OCI-M1 (cell line): Measurements from ENCODE around the gene PPP2R5B.

Experiments
- DNase-seq: peaks from one replicate; lab custom pipeline; 2025; lab: John Stamatoyannopoulos, UW

The PPP2R5B gene

GRCh38 chr11:64888729-64889511, 35.6 kb upstream of the PPP2R5B start:
- DNase-seq = peak; percentile 98

DNA sequence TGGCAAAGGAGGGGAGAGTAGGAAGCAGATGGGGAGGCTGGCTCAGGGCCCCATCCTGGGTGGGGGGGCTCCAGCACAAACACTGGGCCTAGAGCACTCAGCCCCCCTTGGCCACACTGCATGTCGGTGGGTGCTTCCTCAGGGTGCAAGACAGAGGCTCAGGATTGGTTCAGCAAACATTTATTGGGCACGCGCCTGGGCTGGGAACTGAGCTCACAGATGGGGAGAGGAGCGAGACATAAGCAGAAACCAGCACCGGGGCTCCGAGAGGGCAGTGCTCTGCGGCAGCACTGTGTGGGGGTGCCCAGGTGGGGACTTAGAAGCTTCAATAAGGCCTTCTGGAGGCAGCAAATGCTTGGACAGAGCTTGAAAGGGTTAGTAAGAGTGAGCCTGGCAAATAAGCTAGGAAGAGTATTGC, 34.0 kb upstream of the PPP2R5B start:
- no peak for DNase-seq

DNA sequence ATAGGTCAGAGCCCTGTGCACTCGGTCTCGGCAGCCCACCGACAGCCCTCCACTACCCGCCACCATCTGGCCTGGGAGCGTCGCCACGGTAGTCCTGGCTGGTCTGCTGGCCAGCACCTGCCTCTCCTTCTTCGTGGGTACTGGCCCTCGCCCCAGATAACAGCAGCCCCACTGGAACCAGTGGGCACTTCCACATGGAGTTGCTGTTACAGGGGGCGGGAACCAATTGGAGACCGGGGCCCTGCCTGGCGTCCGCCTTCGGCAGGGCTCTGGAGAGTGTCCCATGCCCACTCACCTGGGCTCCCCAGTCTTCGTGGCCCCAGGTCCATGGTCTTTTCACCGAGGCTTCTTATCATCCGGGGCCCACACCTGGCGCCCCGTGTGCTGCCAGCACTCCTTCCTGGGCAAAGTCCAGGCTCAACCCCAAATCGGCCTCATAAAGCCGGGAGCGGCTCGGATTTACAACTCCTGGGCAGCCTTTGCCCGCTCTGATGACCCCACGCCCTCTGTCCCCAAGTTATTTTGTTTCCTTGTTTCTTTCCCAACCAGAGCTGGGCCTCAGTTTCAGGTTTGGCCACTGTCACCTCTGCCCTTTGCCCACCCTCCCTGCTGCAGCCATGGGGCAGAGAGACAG, 33.2 kb upstream of the PPP2R5B start:
- no peak for DNase-seq

GRCh38 chr11:64891880-64892279, 32.6 kb upstream of the PPP2R5B start:
- no peak for DNase-seq

DNA sequence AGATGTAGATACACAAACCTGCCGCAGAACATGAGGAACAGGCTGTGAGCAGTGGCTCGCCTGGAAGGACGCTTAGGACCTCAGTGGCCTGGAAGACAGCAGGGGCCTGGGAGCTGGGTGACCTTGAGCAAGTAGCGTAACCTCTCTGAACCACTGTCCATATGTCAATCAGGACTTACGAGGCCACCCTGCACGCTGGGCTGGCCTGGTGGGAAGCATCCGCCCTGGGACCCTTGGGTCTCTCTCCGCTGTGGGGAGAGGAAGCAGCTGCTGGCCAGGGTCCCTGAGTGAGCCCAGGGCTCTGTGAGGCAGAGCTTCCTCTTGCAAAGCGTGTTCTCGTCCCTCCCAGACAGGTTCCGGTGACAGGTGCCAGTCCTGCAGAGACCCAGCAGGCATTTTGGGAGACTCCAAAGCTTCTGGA, 32.1 kb upstream of the PPP2R5B start:
- DNase-seq = no peak

GRCh38 chr11:64892838-64893193, 31.7 kb upstream of the PPP2R5B start:
- DNase-seq = no peak

GRCh38 chr11:64893194-64894069, 31.1 kb upstream of the PPP2R5B start:
- DNase-seq = no peak

DNA sequence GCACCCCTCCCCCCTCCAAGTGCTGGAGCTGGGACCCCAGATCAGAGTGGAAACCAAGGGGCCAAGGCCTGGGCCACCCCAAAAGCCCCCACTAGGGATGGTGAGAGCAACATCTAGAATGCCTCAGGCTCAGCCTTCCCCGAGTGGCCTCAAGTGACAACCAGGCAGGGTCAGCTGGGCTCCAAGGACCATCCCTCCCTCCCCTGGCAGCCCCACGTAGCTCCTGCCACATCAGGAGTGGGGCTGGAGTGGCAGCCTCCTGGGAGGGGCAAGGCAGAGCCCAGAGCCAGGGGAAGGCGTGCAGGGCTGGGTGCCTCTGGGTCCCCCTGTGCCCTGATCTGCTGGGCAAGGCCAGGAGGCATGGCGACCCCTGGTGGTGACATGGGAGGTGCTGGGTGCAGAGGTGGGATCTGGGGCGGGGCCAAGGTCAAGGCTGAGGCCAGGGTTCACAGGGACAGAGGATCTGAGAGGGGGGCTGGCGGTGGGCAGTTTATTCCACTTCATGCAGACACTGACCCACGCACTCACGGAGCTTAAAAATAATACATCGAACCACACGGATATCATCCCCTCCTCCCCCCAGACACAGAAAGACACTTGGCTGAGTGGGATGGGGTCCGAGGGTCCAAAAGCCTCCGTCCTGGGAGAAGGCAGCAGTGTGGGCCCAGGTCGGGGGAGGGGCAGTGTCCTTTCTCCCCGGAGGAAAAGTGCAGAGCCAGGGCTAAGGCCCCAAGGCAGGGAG, 30.2 kb upstream of the PPP2R5B start:
- DNase-seq = peak; percentile 90

- no peak for DNase-seq
These were observed 29.6 kb upstream of the PPP2R5B start for GRCh38 chr11:64894812-64895452.

- DNase-seq = no peak
These were observed 28.0 kb upstream of the PPP2R5B start for GRCh38 chr11:64896448-64897022.

DNA sequence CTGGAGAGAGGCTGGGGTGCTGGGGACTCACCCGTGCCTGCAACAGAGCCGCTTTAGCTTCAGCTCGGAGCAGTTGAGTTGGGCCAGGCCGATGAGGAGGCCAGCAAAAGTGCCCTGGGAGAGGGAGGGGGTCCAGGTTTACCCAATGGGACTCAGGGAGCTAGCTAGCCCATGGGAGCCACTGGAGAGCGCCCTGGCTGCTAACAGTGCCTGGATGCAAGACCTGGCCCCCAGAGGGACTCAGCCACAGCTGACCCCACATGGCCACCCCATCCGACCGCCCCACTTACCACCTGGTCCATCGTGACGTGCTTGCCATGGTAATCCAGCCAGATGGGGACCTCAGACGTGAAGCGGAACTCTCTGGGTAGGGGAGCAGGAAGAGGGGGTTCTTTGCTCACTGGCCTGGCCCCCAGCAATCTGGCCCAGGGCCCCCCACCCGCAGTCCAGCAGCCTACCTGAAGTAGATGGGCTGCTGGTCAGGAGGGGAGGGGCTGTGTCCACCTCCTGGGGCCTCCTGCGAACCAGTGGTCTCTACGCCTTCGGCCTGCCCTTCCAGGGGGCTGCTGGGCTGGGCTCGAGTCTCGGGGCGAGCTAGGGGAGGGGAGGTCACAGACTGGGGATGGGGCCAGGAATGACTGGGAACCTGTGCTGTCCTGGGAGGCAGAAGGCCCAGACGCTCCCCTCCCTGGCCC, 27.0 kb upstream of the PPP2R5B start:
- no peak for DNase-seq

DNA sequence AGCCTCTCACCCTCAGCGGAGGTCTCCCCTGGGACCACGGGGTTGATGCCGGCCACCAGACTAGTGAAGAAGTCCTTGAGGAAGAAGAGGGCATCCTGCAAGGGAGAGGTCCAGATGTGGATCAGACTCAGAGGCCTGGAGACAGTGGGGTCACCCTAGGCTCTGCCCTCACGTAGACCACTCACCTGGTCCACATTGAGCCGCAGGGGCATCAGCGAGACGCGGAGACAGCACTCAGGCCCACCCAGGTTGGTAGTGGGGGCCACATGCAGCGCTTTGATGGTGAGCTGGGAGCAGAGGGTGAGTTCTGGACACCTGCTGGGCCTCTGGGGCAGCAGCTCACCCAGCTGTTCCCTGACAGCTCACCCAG, 26.4 kb upstream of the PPP2R5B start:
- no peak for DNase-seq

GRCh38 chr11:64898541-64898940, 25.9 kb upstream of the PPP2R5B start:
- DNase-seq = no peak

DNA sequence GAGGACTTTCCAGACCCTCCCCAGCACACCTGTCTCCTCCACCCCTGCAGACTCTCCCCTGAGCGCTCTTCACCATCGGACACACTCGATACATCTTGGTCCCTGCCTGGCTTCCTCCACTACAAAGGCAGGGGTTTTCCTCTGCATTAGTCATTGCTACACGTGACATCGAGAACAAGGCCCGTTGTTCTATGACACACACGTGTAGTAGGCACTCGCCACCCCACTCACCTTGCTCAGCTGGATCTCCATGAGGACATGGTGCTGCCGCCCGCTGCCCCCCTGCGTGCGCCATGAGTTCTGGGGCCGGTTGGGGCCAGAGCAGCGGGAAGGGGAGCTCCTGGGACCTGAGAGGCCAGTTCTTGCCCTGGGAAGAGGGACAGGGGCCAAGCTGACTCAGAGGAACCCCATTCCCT, 24.2 kb upstream of the PPP2R5B start:
- no peak for DNase-seq

- no peak for DNase-seq
These were observed 23.7 kb upstream of the PPP2R5B start for GRCh38 chr11:64900774-64901173.

DNA sequence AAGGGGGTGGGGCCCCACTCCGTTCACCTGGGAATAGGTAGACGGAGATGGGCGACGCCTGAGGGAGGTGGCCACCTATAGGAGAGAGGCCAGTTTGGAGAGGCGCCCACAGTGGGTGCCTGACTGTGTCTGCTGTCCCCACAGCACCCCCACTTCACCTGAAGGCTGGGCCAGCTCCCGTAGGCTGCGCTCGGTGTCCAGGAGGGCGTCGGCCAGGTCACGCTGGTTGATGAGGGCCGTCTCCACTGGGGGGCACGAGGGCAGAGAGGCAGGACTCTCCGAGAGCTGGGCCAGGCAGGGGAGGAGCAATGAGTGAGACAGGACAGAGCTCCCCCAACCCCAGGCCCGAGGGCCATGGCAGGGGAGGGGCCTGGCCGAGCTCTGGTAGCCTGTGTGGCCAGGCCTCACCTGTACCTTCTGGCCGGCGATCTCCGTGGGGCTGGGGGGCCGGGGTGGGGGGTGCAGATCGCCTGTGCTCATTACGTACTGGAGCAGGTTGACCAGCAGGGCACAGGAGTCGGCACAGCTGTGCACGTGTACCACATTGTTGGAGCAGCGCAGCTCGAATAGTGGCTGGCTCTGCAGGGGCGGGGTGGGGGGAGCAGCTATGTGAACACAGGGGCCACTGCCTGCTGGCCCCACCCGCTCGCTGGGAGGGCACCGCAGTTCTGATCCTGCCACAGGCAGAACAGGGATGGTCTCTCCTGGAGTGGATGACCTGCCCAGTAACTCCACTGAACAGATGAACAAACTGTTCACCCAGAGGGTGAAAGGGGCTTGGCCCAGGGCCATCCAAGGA, 22.2 kb upstream of the PPP2R5B start:
- DNase-seq = no peak

GRCh38 chr11:64903291-64903833, 21.1 kb upstream of the PPP2R5B start:
- no peak for DNase-seq

- DNase-seq = no peak
These were observed 18.8 kb upstream of the PPP2R5B start for GRCh38 chr11:64905516-64906313.

DNA sequence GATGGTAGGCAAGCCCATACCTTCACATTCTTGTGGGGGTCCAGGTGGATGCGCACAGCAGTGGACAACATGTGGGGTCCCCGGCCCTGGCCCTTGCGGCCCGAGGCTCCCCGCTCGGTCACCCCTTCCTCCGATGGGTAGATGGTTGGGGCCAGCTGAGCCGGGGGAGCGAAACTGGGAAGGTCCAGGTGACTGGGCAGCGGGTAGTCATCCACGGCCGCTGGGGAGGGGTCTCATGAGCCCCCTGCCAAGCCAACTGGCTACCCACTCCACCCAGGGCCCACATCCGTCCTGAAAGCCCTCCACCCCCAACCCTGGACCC, 18.2 kb upstream of the PPP2R5B start:
- no peak for DNase-seq
